ENCODE data around the gene TTC39B.

TTC39B gene

GRCh38 chr9:15262581-15262980 lies 44.4 kb downstream of the TTC39B start:
- no peak for TF ChIP-seq CTCF (IDR thresholded peaks at IDR 0.05; ENCODE audit: extremely low read depth, insufficient read depth, missing control alignments)
- DNase-seq (ENCODE audit: low spot score): no peak
- in situ Hi-C loops (cut with MboI; ENCODE audit: low pct_unique_long_range_greater_than_20kb, low sequenced_read_pairs, unreplicated experiment): no loop called here

- DNase-seq (ENCODE audit: low spot score): no peak
- in situ Hi-C loops (cut with MboI; ENCODE audit: low pct_unique_long_range_greater_than_20kb, low sequenced_read_pairs, unreplicated experiment): no loop called here
- no peak for TF ChIP-seq CTCF (IDR thresholded peaks at IDR 0.05; ENCODE audit: extremely low read depth, insufficient read depth, missing control alignments)
These were observed 50.6 kb downstream of the TTC39B start for GRCh38 chr9:15256426-15256825.

- DNase-seq (ENCODE audit: low spot score): no peak
- no peak for TF ChIP-seq CTCF (IDR thresholded peaks at IDR 0.05; ENCODE audit: extremely low read depth, insufficient read depth, missing control alignments)
- in situ Hi-C loops (cut with MboI; ENCODE audit: low pct_unique_long_range_greater_than_20kb, low sequenced_read_pairs, unreplicated experiment): no loop called here
These were observed 53.2 kb downstream of the TTC39B start for GRCh38 chr9:15253786-15254185.

- no peak for DNase-seq (ENCODE audit: low spot score)
- TF ChIP-seq CTCF (IDR thresholded peaks at IDR 0.05; ENCODE audit: extremely low read depth, insufficient read depth, missing control alignments): no peak
- in situ Hi-C loops (cut with MboI; ENCODE audit: low pct_unique_long_range_greater_than_20kb, low sequenced_read_pairs, unreplicated experiment): no loop called here
These were observed 53.8 kb downstream of the TTC39B start for GRCh38 chr9:15253197-15253596.

- in situ Hi-C loops (cut with MboI; ENCODE audit: low pct_unique_long_range_greater_than_20kb, low sequenced_read_pairs, unreplicated experiment): no loop called here
- no peak for TF ChIP-seq CTCF (IDR thresholded peaks at IDR 0.05; ENCODE audit: extremely low read depth, insufficient read depth, missing control alignments)
- no peak for DNase-seq (ENCODE audit: low spot score)
These were observed 57.0 kb downstream of the TTC39B start for GRCh38 chr9:15249981-15250380.

GRCh38 chr9:15249042-15249818 lies 57.8 kb downstream of the TTC39B start:
- DNase-seq (ENCODE audit: low spot score): no peak
- no peak for TF ChIP-seq CTCF (IDR thresholded peaks at IDR 0.05; ENCODE audit: extremely low read depth, insufficient read depth, missing control alignments)
- in situ Hi-C loops (cut with MboI; ENCODE audit: low pct_unique_long_range_greater_than_20kb, low sequenced_read_pairs, unreplicated experiment): no loop called here
